ENCODE data around the gene FOXF1.

- TF ChIP-seq CTCF (IDR thresholded peaks at IDR 0.05) (no peak), POLR2A (IDR thresholded peaks at IDR 0.05) (no peak), POLR2AphosphoS5 (IDR thresholded peaks at IDR 0.05) (no peak), EP300 (IDR thresholded peaks at IDR 0.05) (no peak)
Measured at GRCh38 chr16:86471896-86472295, 38.4 kb upstream of the FOXF1 start.
